H1 (cell line): ENCODE data around the gene SESN1. TPM values are rescaled to one million over a fixed set of nuclear protein-coding genes. Genes with fewer than 3 reads are reported as not detected.

ENCODE experiments used
- EZH2 ChIP-seq: fragments of 200-600 bp; sonication (generic); IDR thresholded peaks from 2 replicates; pipeline ENCODE4 v1.7.1; 2012; ENCODE audit warnings: low read depth, mild to moderate bottlenecking, moderate library complexity, low read length, inconsistent platforms; ENCODE audit not compliant: severe bottlenecking
- TEAD4 ChIP-seq: IDR thresholded peaks from 2 replicates; pipeline ENCODE4 v1.6.1; 2012; ENCODE audit warnings: low read depth, low read length, inconsistent platforms, mixed read lengths
- ZNF274 ChIP-seq: IDR thresholded peaks from 2 replicates; pipeline ENCODE4 v1.7.0; 2012; ENCODE audit warnings: low read length, borderline replicate concordance; ENCODE audit errors: extremely low read depth
- polyA plus RNA-seq, 7 experiments: library from polyadenylated mRNA; depleted of rRNA in 3 of 7; stranded (reverse) in 5 of 7; unstranded in 2 of 7; fragments of >200 nt in 5 of 7; fragments of 200-250 nt in 2 of 7; gene quantifications; 1 replicate in 5 of 7; 2 replicates in 1 of 7; 4 replicates in 1 of 7; pipeline versions ENCODE4 v1.2.1 to v1.2.3, GENCODE V29; 2011 to 2013; ENCODE audit warnings: missing spikeins in 2 of 7, mixed read lengths in 2 of 7
- total RNA-seq: library from RNA; stranded (reverse); fragmentation: NEBNext Ultra II Directional; extraction: Animal tissue kit (Norgen Biotek cat#: 25700); gene quantifications from 2 replicates; pipeline ENCODE4 v1.2.1, GENCODE V29; 2021

Gene SESN1
- total and polyA plus RNA-seq, 2 of the 8 experiments (the other 6 are each of a cell fraction or from before 2014, with no cell fraction given), result 12.8 to 15.6 TPM

- TF ChIP-seq ZNF274 (no peak), TEAD4 (no peak), EZH2 (no peak)
- TF ChIP-seq, all 59 proteins: peak for 0
These were observed 74.7 kb downstream of the SESN1 start (continued) for GRCh38 chr6:109019911-109020310.
